DLD1 (cell line): ENCODE data around the gene ALDH7A1.
"Not testable (repeated sequence)": the region's sequence is repeated elsewhere in the genome, so short reads cannot be mapped to it uniquely, and the experiment has no call there.

Experiments used
- in situ Hi-C: cut with HindIII; loops from 2 replicates; pipeline ENCODE4 v1.10.0; 2017; ENCODE audit warnings: low sequenced_read_pairs

The ALDH7A1 gene

GRCh38 chr5:126594748-126595485 lies at the start of gene ALDH7A1:
Gene ALDH7A1 (minus strand): TSS chr5:126595219. CDS start chr5:126595198, 21 bp downstream.
- in situ Hi-C loops: no loop called here

- in situ Hi-C loops: loop anchor here (10.0 kb wide), 1 partner anchor 863 kb away; no protein-coding TSS in a partner anchor
These were observed 46.4 kb upstream of the ALDH7A1 start for GRCh38 chr5:126641387-126641786.

- in situ Hi-C loops: loop anchor here (10.0 kb wide), 1 partner anchor 864 kb away; no protein-coding TSS in a partner anchor
These were observed 45.8 kb upstream of the ALDH7A1 start for GRCh38 chr5:126640866-126641265.

GRCh38 chr5:126636956-126637355 lies 41.9 kb upstream of the ALDH7A1 start:
- in situ Hi-C loops: no loop called here

- in situ Hi-C loops: no loop called here
These were observed 40.6 kb upstream of the ALDH7A1 start for GRCh38 chr5:126635585-126635984.

GRCh38 chr5:126633552-126633951 lies 38.5 kb upstream of the ALDH7A1 start:
- in situ Hi-C loops: no loop called here

- in situ Hi-C loops: no loop called here
These were observed 36.9 kb upstream of the ALDH7A1 start for GRCh38 chr5:126631920-126632319.

- in situ Hi-C loops: no loop called here
These were observed 33.1 kb upstream of the ALDH7A1 start for GRCh38 chr5:126628102-126628501.

- in situ Hi-C loops: no loop called here
These were observed 29.5 kb upstream of the ALDH7A1 start for GRCh38 chr5:126624534-126624933.

- in situ Hi-C loops: no loop called here
These were observed 24.8 kb upstream of the ALDH7A1 start for GRCh38 chr5:126619781-126620180.

- in situ Hi-C loops: not testable (repeated sequence)
These were observed 22.6 kb upstream of the ALDH7A1 start for GRCh38 chr5:126617603-126618002.

- in situ Hi-C loops: no loop called here
These were observed 20.3 kb upstream of the ALDH7A1 start for GRCh38 chr5:126615286-126615685.

GRCh38 chr5:126613941-126614592 lies 19.0 kb upstream of the ALDH7A1 start:
- in situ Hi-C loops: no loop called here

- in situ Hi-C loops: no loop called here
These were observed 15.6 kb upstream of the ALDH7A1 start for GRCh38 chr5:126610616-126611015.

GRCh38 chr5:126610160-126610559 lies 15.1 kb upstream of the ALDH7A1 start:
- in situ Hi-C loops: no loop called here

- in situ Hi-C loops: no loop called here
These were observed 10.5 kb upstream of the ALDH7A1 start for GRCh38 chr5:126605525-126605924.

- in situ Hi-C loops: no loop called here
These were observed 8.5 kb upstream of the ALDH7A1 start for GRCh38 chr5:126603402-126603991.

- in situ Hi-C loops: no loop called here
These were observed 5.9 kb upstream of the ALDH7A1 start, which contains the start of gene PHAX for GRCh38 chr5:126600631-126601511. Gene PHAX (plus strand): TSS chr5:126600947. CDS start chr5:126600963, 16 bp downstream.

GRCh38 chr5:126599971-126600630 lies 5.1 kb upstream of the ALDH7A1 start:
- in situ Hi-C loops: not testable (repeated sequence)

GRCh38 chr5:126599499-126599898 lies 4.5 kb upstream of the ALDH7A1 start:
- in situ Hi-C loops: no loop called here
